T-cell (primary cell): ENCODE measurements around the gene ELN. TPM values are rescaled to one million over a fixed set of nuclear protein-coding genes. Genes with fewer than 3 reads are reported as not detected.

Experiments used
- ATAC-seq, 4 experiments: fragments of 200-7000 bp in 3 of 4; fragments of 150-1000 bp in 1 of 4; cut with Tn5 transposase; replicated peaks in 1 of 4; 1 replicate in 3 of 4; 2 replicates in 1 of 4; pipeline ENCODE4 v1.10.0; 2021; ENCODE audit warnings: moderate library complexity in 3 of 4, mild to moderate bottlenecking in 2 of 4, moderate number of reproducible peaks in 1 of 4
- CTCF ChIA-PET, 2 donors: fragments of 300-600 bp; sonication (Branson Sonifier 250); formaldehyde crosslinking; loops; one replicate each; lab custom pipeline; 2022; ENCODE audit warnings: antibody characterized with exemption in 2 of 2; lab: Charles Lee
- POLR2A ChIA-PET, 2 donors: fragments of 300-600 bp; sonication (Branson Sonifier 250); formaldehyde crosslinking; loops; one replicate each; lab custom pipeline; 2022; ENCODE audit warnings: antibody characterized with exemption in 2 of 2; lab: Charles Lee
- DNase-seq, 35 experiments: peaks; one replicate each; pipeline versions ENCODE4 v3.0.0 to v3.0.0-alpha.2; 2013 to 2023
- H3K27ac ChIP-seq: one replicate; pipeline ENCODE4 v1.5.1; 2013; ENCODE audit warnings: low read length
- H3K27me3 ChIP-seq, 2 experiments: replicated peaks in 1 of 2; 1 replicate in 1 of 2; 2 replicates in 1 of 2; pipeline versions ENCODE4 v1.6.1 to v1.7.0; 2013; ENCODE audit warnings: low read length in 1 of 2, mixed read lengths in 1 of 2; ENCODE audit not compliant: control insufficient read depth in 2 of 2, insufficient read depth in 2 of 2; ENCODE audit errors: extremely low read depth in 1 of 2
- H3K36me3 ChIP-seq, 2 donors: 1 replicate in 1 of 2; 2 replicates in 1 of 2; pipeline versions ENCODE4 v1.6.1 to v1.7.0; 2013; ENCODE audit warnings: low read length in 1 of 2; ENCODE audit not compliant: control insufficient read depth in 2 of 2, insufficient read depth in 1 of 2; ENCODE audit errors: extremely low read depth in 1 of 2
- H3K4me1 ChIP-seq, 2 experiments: 1 replicate in 1 of 2; 2 replicates in 1 of 2; pipeline versions ENCODE4 v1.6.1 to v1.7.0; 2013; ENCODE audit warnings: low read length in 2 of 2, mixed read lengths in 1 of 2; ENCODE audit not compliant: insufficient read depth in 2 of 2, control insufficient read depth in 1 of 2; ENCODE audit errors: extremely low read depth in 1 of 2
- H3K4me3 ChIP-seq, 2 donors: 1 replicate in 1 of 2; 2 replicates in 1 of 2; pipeline versions ENCODE4 v1.5.1 to v1.7.0; 2013; ENCODE audit warnings: mild to moderate bottlenecking in 2 of 2, low read length in 1 of 2, moderate library complexity in 1 of 2; ENCODE audit not compliant: control insufficient read depth in 1 of 2; ENCODE audit errors: extremely low read depth in 1 of 2
- H3K9me3 ChIP-seq: 2 replicates; pipeline ENCODE4 v1.7.0; 2013
- H3K27ac Mint-ChIP-seq, 2 donors: one replicate each; pipeline ENCODE4 v1.8.0; 2020 to 2021; ENCODE audit warnings: mild to moderate bottlenecking in 2 of 2, mixed read lengths in 2 of 2
- H3K27me3 Mint-ChIP-seq, 2 donors: one replicate each; pipeline ENCODE4 v1.8.0; 2021 to 2022; ENCODE audit warnings: mixed read lengths in 2 of 2
- H3K36me3 Mint-ChIP-seq: one replicate; pipeline ENCODE4 v1.8.0; 2021; ENCODE audit warnings: mixed read lengths
- H3K4me1 Mint-ChIP-seq, 3 donors: one replicate each; pipeline ENCODE4 v1.8.0; 2020 to 2022; ENCODE audit warnings: mixed read lengths in 3 of 3, mild to moderate bottlenecking in 1 of 3
- H3K4me3 Mint-ChIP-seq, 3 donors: one replicate each; pipeline ENCODE4 v1.8.0; 2020 to 2022; ENCODE audit warnings: mild to moderate bottlenecking in 3 of 3, mixed read lengths in 3 of 3, moderate library complexity in 3 of 3
- H3K9me3 Mint-ChIP-seq, 3 donors: one replicate each; pipeline ENCODE4 v1.8.0; 2020 to 2022; ENCODE audit warnings: mixed read lengths in 3 of 3
- WGBS: methylation state at CpG from one replicate; pipeline ENCODE4 v1.1.5; 2013; ENCODE audit warnings: missing lambda C conversion rate; ENCODE audit not compliant: insufficient coverage; 5-methylcytosine and 5-hydroxymethylcytosine counted together
- total RNA-seq, 35 experiments: library from RNA in 6 of 35; stranded (reverse) in 6 of 35; fragments of 120-200 nt in 1 of 35; gene quantifications; one replicate each; pipeline versions ENCODE4 v1.2.1 to v1.2.4 and lab custom pipeline; 2013 to 2026

ELN gene
- total RNA-seq, 5 donors from 2014 or later (not counting 1 experiment from before 2014, with no cell fraction given): 0.22 to 0.56 (median 0.44) TPM; not detected in 2

GRCh38 chr7:74053589-74054186, 25.7 kb downstream of the ELN start:
- DNase-seq (no peak), ATAC-seq (no peak)
- Histone ChIP-seq H3K27ac (no peak overlapping the region), H3K27me3 (peaks cover 0 to 31% of the 10 kb centered on the region in 2 experiments), H3K4me1 (no peaks in the 10 kb centered on the region), H3K36me3 (no peaks in the 10 kb centered on the region), H3K9me3 (no peaks in the 10 kb centered on the region), H3K4me3 (no peak overlapping the region)
- Mint-ChIP-seq H3K4me1 (peaks cover 0 to 8% (median 0%) of the 10 kb centered on the region in 3 donors), H3K4me3 (no peak overlapping the region), H3K36me3 (no peaks in the 10 kb centered on the region), H3K9me3 (no peaks in the 10 kb centered on the region), H3K27me3 (peaks cover 8 to 9% of the 10 kb centered on the region in 2 donors), H3K27ac (no peak overlapping the region)
- POLR2A ChIA-PET: no interaction called here
- CTCF ChIA-PET: no interaction called here
- 92% methylated on average over 3 of the region's 3 CpGs for WGBS

DNA sequence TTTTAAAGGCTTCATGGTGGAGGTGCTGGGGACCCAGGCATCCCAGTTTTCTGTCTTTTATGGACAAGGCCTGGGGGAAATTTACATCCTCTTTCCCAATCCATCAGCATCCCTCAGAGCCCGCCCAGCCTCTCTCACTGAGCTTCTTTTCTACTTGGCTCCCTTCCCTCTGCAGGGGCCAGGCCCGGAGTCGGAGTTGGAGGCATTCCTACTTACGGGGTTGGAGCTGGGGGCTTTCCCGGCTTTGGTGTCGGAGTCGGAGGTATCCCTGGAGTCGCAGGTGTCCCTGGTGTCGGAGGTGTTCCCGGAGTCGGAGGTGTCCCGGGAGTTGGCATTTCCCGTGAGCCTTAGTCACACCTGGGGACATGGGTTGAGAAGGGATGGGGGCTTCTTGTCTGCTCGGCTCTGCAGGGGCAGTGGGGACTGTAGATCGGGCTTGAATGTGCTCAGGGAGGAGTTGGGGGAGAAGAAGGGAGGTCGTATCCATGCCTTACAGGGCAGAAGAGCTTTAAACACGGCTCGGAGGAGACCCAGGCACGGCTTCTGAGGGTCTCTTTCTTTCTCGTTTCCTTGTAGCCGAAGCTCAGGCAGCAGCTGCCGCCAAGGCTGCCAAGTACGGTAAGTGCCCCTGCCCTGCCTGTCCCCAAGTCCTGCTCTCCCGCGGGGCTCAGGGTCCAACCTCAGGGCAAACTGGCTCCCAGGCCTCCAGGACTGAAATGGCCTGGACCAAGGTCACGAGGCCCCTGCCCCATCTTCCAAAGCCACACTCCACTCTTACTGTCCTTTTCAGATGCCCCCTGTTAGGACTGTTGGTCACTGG, 28.3 kb downstream of the ELN start:
- WGBS: 91% methylated on average over 25 of the region's 26 CpGs

DNA sequence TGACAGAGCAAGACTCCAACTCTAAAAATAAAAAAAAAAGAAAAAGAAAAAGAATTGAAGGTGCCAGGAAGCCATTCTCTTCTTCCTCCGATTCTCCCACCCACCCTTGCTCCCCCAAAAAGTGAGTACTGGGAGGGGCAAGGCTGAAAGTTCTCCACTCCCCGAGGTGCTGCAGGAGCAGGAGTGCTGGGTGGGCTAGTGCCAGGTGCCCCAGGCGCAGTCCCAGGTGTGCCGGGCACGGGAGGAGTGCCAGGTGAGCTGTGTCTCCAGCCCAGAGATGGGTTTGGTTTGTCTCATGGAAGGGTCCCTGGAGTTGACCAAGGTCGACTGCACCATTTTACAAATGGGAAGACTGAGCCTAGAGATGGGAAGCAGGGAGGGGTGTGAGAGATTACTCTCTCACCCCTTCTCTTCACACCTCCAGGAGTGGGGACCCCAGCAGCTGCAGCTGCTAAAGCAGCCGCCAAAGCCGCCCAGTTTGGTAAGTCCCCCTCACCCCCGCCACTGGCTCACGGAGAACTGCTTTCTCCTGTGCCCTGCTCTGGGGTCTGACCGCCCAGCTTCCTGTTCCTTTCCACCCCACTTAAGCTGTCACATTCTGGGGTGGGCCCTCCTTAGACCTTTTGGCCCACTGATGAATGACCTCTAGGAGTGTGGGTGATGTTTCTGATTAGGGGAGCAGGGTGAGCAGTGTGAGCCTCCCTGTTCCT, 29.4 kb downstream of the ELN start:
- no peaks in the 10 kb centered on the region for H3K36me3 ChIP-seq
- H3K4me1 Mint-ChIP-seq: peaks cover 4 to 6% (median 5%) of the 10 kb centered on the region in 3 donors
- peaks cover 0 to 9% of the 10 kb centered on the region in 2 experiments for H3K4me1 ChIP-seq
- no peak overlapping the region for H3K4me3 ChIP-seq
- no peaks in the 10 kb centered on the region for H3K9me3 ChIP-seq
- no peak overlapping the region for H3K27ac Mint-ChIP-seq
- no peaks in the 10 kb centered on the region for H3K36me3 Mint-ChIP-seq
- no peaks in the 10 kb centered on the region for H3K9me3 Mint-ChIP-seq
- no peak overlapping the region for H3K4me3 Mint-ChIP-seq
- peaks cover 8 to 9% of the 10 kb centered on the region in 2 donors for H3K27me3 Mint-ChIP-seq
- ATAC-seq (no peak), DNase-seq (no peak)
- H3K27ac ChIP-seq: no peak overlapping the region
- CTCF ChIA-PET: no interaction called here
- WGBS: 52% methylated on average over 7 of the region's 11 CpGs
- peaks cover 0 to 29% of the 10 kb centered on the region in 2 experiments for H3K27me3 ChIP-seq
- POLR2A ChIA-PET: no interaction called here

More for the DNA sequence above, 28.3 kb downstream of the ELN start:
- no peak for ATAC-seq
- Mint-ChIP-seq H3K27ac (no peak overlapping the region), H3K27me3 (peaks cover 8 to 9% of the 10 kb centered on the region in 2 donors), H3K4me3 (no peak overlapping the region), H3K36me3 (no peaks in the 10 kb centered on the region), H3K4me1 (peaks cover 0 to 8% (median 0%) of the 10 kb centered on the region in 3 donors), H3K9me3 (no peaks in the 10 kb centered on the region)
- Histone ChIP-seq H3K27me3 (peaks cover 0 to 33% of the 10 kb centered on the region in 2 experiments), H3K4me1 (no peaks in the 10 kb centered on the region), H3K36me3 (no peaks in the 10 kb centered on the region), H3K4me3 (no peak overlapping the region), H3K27ac (no peak overlapping the region), H3K9me3 (no peaks in the 10 kb centered on the region)
- no peak for DNase-seq
- CTCF ChIA-PET: no interaction called here
- POLR2A ChIA-PET: no interaction called here

GRCh38 chr7:74057987-74058386, 30.0 kb downstream of the ELN start:
- DNase-seq (no peak), ATAC-seq (no peak)
- ChIA-PET CTCF (interaction anchor here in 1 of 2 donors (0.7 kb wide), 1 partner anchor 364 kb away, joined by 6 read pairs; no protein-coding TSS in a partner anchor), POLR2A (no interaction called here)
- peaks cover 0 to 29% of the 10 kb centered on the region in 2 experiments for H3K27me3 ChIP-seq
- H3K9me3 ChIP-seq: no peaks in the 10 kb centered on the region
- H3K4me3 Mint-ChIP-seq: no peak overlapping the region
- H3K4me1 ChIP-seq: peaks cover 0 to 14% of the 10 kb centered on the region in 2 experiments
- H3K27ac Mint-ChIP-seq: no peak overlapping the region
- H3K4me3 ChIP-seq: no peak overlapping the region
- WGBS: 92% methylated on average over 1 of the region's 1 CpG
- H3K36me3 Mint-ChIP-seq: no peaks in the 10 kb centered on the region
- no peaks in the 10 kb centered on the region for H3K36me3 ChIP-seq
- H3K4me1 Mint-ChIP-seq: peaks cover 0 to 6% (median 4%) of the 10 kb centered on the region in 3 donors
- no peaks in the 10 kb centered on the region for H3K9me3 Mint-ChIP-seq
- H3K27me3 Mint-ChIP-seq: peaks cover 8 to 9% of the 10 kb centered on the region in 2 donors
- no peak overlapping the region for H3K27ac ChIP-seq

DNA sequence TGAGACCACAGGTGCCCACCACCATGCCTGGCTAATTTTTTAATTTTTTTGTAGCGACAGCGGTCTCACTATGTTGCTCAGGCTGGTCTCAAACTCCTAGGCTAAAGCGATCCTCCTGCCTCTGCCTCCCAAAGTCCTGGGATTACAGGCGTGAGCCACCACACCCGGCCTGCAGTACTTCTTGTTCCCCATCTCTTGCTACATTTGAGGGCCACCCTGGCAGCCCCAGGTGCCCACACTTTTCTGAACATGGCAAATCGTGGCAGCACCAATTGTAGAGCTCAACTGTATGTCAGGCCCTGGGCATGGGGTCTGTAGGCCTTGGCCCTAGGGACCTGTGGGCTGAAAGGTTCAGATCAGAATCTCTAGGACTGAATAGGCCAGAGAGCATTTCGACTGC, 30.5 kb downstream of the ELN start:
- H3K4me3 ChIP-seq: no peak overlapping the region
- ATAC-seq: no peak
- peaks cover 0 to 14% of the 10 kb centered on the region in 2 experiments for H3K4me1 ChIP-seq
- Mint-ChIP-seq H3K27me3 (peaks cover 8 to 9% of the 10 kb centered on the region in 2 donors), H3K36me3 (no peaks in the 10 kb centered on the region), H3K27ac (no peak overlapping the region), H3K4me3 (no peak overlapping the region), H3K4me1 (peaks cover 0 to 6% (median 4%) of the 10 kb centered on the region in 3 donors), H3K9me3 (no peaks in the 10 kb centered on the region)
- H3K36me3 ChIP-seq: no peaks in the 10 kb centered on the region
- POLR2A ChIA-PET: interaction anchor here in 1 of 2 donors (0.6 kb wide), 1 partner anchor 9 kb away, joined by 3 read pairs; no protein-coding TSS in a partner anchor
- H3K27ac ChIP-seq: no peak overlapping the region
- CTCF ChIA-PET: interaction anchor here in 1 of 2 donors (0.5 to 0.7 kb wide), 2 partner anchors 66 to 363 kb away, joined by 3 to 6 read pairs; no protein-coding TSS in a partner anchor
- DNase-seq: no peak
- no peaks in the 10 kb centered on the region for H3K9me3 ChIP-seq
- H3K27me3 ChIP-seq: peaks cover 0 to 29% of the 10 kb centered on the region in 2 experiments
- WGBS: 81% methylated on average over 6 of the region's 7 CpGs

- CTCF ChIA-PET: interaction anchor here in 1 of 2 donors (0.5 kb wide), 1 partner anchor 66 kb away, joined by 3 read pairs; no protein-coding TSS in a partner anchor
Observed at GRCh38 chr7:74059037-74059436, 31.1 kb downstream of the ELN start.

More at GRCh38 chr7:74059037-74059436, 31.1 kb downstream of the ELN start:
- no peak for ATAC-seq
- Histone ChIP-seq H3K27me3 (peaks cover 0 to 29% of the 10 kb centered on the region in 2 experiments), H3K36me3 (no peaks in the 10 kb centered on the region), H3K27ac (no peak overlapping the region), H3K4me1 (peaks cover 0 to 14% of the 10 kb centered on the region in 2 experiments), H3K4me3 (no peak overlapping the region), H3K9me3 (no peaks in the 10 kb centered on the region)
- no peaks in the 10 kb centered on the region for H3K9me3 Mint-ChIP-seq
- peaks cover 8 to 9% of the 10 kb centered on the region in 2 donors for H3K27me3 Mint-ChIP-seq
- 100% methylated on average over 1 of the region's 2 CpGs for WGBS
- no peaks in the 10 kb centered on the region for H3K36me3 Mint-ChIP-seq
- DNase-seq: no peak
- H3K4me3 Mint-ChIP-seq: no peak overlapping the region
- no peak overlapping the region for H3K27ac Mint-ChIP-seq
- peaks cover 0 to 6% (median 4%) of the 10 kb centered on the region in 3 donors for H3K4me1 Mint-ChIP-seq
- POLR2A ChIA-PET: interaction anchor here in 1 of 2 donors (0.6 kb wide), 1 partner anchor 9 kb away, joined by 3 read pairs; no protein-coding TSS in a partner anchor
